Body of pancreas (tissue), 4 donors: ENCODE results near the gene PCSK6. TPM values are rescaled to one million over a fixed set of nuclear protein-coding genes. Genes with fewer than 3 reads are reported as not detected.

Source experiments
- ATAC-seq: fragments of 150-250 bp; one replicate; pipeline ENCODE4 v1.9.1; 2016
- DNase-seq, 4 donors: peaks; one replicate each; pipeline ENCODE4 v3.0.0-alpha.2; 2019
- H3K27ac ChIP-seq, 4 donors: fragments of 200-600 bp; sonication (generic); 1 replicate in 3 of 4; 2 replicates in 1 of 4; pipeline versions ENCODE4 v1.5.1 to v1.6.1; 2016 to 2019; ENCODE audit warnings: mild to moderate bottlenecking in 1 of 4, mixed read lengths in 1 of 4, moderate library complexity in 1 of 4
- H3K27me3 ChIP-seq, 2 donors: fragments of 200-600 bp; sonication (generic); one replicate each; pipeline ENCODE4 v1.6.0; 2016; ENCODE audit warnings: mild to moderate bottlenecking in 1 of 2
- H3K36me3 ChIP-seq, 2 donors: fragments of 200-600 bp; sonication (generic); replicated peaks in 1 of 2; 2 replicates each; pipeline ENCODE4 v1.5.1; 2016; ENCODE audit warnings: low read depth in 2 of 2; ENCODE audit not compliant: insufficient read depth in 1 of 2
- H3K4me1 ChIP-seq: fragments of 200-600 bp; sonication (generic); one replicate; pipeline ENCODE4 v1.6.0; 2016
- H3K4me3 ChIP-seq, 2 donors: fragments of 200-600 bp; sonication (generic); 1 replicate in 1 of 2; 2 replicates in 1 of 2; pipeline ENCODE4 v1.5.1; 2016 to 2019
- H3K9me3 ChIP-seq, 3 donors: fragments of 200-600 bp; sonication (generic); 1 replicate in 2 of 3; 2 replicates in 1 of 3; pipeline ENCODE4 v1.5.1; 2016
- POLR2A ChIP-seq, 3 donors: fragments of 450-650 bp; IDR thresholded peaks; one replicate each; pipeline ENCODE4 v1.6.1; 2016; ENCODE audit warnings: antibody characterized with exemption in 3 of 3, mild to moderate bottlenecking in 2 of 3
- WGBS, 2 donors: methylation state at CpG; one replicate each; pipeline ENCODE4 v1.1.5; 2017; 5-methylcytosine and 5-hydroxymethylcytosine counted together
- intact Hi-C: fragments of 100-400 bp; cut with DNase I; formaldehyde crosslinking; loops from one replicate; pipeline ENCODE4 v1.15.1; 2023
- total RNA-seq, 2 donors: library from RNA; depleted of rRNA; stranded (reverse); fragments of >200 nt; gene quantifications; one replicate each; pipeline ENCODE4 v1.1.0, GENCODE V29; 2016
- TF ChIP-seq, protein P1 (sequence below), 7 experiments: fragments of 450-650 bp in 4 of 7; fragments of 200-600 bp in 3 of 7; sonication (generic) in 3 of 7; IDR thresholded peaks; one replicate each; pipeline ENCODE4 v1.5.1; 2016 to 2019; ENCODE audit warnings: antibody characterized with exemption in 7 of 7

The PCSK6 gene
- total RNA-seq, 2 donors from 2014 or later: 8.9 to 10.1 TPM

- TF ChIP-seq, protein P1, sequence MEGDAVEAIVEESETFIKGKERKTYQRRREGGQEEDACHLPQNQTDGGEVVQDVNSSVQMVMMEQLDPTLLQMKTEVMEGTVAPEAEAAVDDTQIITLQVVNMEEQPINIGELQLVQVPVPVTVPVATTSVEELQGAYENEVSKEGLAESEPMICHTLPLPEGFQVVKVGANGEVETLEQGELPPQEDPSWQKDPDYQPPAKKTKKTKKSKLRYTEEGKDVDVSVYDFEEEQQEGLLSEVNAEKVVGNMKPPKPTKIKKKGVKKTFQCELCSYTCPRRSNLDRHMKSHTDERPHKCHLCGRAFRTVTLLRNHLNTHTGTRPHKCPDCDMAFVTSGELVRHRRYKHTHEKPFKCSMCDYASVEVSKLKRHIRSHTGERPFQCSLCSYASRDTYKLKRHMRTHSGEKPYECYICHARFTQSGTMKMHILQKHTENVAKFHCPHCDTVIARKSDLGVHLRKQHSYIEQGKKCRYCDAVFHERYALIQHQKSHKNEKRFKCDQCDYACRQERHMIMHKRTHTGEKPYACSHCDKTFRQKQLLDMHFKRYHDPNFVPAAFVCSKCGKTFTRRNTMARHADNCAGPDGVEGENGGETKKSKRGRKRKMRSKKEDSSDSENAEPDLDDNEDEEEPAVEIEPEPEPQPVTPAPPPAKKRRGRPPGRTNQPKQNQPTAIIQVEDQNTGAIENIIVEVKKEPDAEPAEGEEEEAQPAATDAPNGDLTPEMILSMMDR (IDR thresholded peaks at IDR 0.05): no peak
- TF ChIP-seq POLR2A (IDR thresholded peaks at IDR 0.05): no peak
- H3K27me3 ChIP-seq: no peaks in the 10 kb centered on the region
- H3K4me3 ChIP-seq: no peak overlapping the region
- H3K36me3 ChIP-seq: no peaks in the 10 kb centered on the region
- intact Hi-C loops: no loop called here
- no peaks in the 10 kb centered on the region for H3K9me3 ChIP-seq
- WGBS, 2 donors: 86 to 88% methylated on average over 14 of the region's 14 CpGs
- DNase-seq: no peak
- ATAC-seq: no peak
- H3K27ac ChIP-seq: no peak overlapping the region
- H3K4me1 ChIP-seq: peaks cover 4% of the 10 kb centered on the region
These were observed 10.7 kb downstream of the PCSK6 start for GRCh38 chr15:101478701-101479341.

DNA sequence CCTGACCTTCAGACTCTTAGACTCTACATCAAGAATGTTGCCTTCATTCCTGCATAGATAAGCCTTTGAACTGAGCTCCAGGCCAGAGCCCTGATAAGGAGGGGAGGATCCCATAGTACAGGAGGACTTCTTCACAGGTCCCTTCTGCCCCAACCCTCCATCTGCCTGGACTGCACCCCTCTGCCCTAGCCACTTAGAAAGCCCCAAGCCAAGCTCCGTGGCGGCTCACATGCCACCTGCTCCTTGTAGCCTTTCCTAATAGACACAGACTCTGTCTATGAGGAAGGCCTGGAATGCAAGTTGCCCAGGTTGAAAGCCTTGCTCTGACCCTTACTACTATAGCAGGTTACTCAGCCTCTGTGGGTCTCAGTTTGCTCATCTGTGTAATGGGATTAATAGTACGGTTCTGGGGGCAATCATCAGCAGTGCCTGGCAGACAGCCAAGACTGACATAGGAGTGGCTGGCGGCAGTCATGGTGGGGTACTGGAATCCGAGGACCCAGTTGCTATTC, 11.6 kb downstream of the PCSK6 start:
- WGBS, 2 donors: 89 to 94% methylated on average over 4 to 5 of the region's 5 CpGs
- Histone ChIP-seq H3K9me3 (no peaks in the 10 kb centered on the region), H3K36me3 (no peaks in the 10 kb centered on the region), H3K27me3 (no peaks in the 10 kb centered on the region), H3K4me3 (no peak overlapping the region), H3K27ac (no peak overlapping the region), H3K4me1 (peaks cover 4% of the 10 kb centered on the region)
- DNase-seq (no peak), ATAC-seq (no peak)
- intact Hi-C loops: no loop called here
- TF ChIP-seq, protein P1 (IDR thresholded peaks at IDR 0.05): no peak
- no peak for TF ChIP-seq POLR2A (IDR thresholded peaks at IDR 0.05)

- TF ChIP-seq POLR2A (IDR thresholded peaks at IDR 0.05): no peak
- TF ChIP-seq, protein P1 (IDR thresholded peaks at IDR 0.05): no peak
- Histone ChIP-seq H3K4me1 (peaks cover 4% of the 10 kb centered on the region), H3K27ac (no peak overlapping the region), H3K36me3 (no peaks in the 10 kb centered on the region), H3K4me3 (no peak overlapping the region), H3K9me3 (no peaks in the 10 kb centered on the region), H3K27me3 (no peaks in the 10 kb centered on the region)
- DNase-seq (no peak), ATAC-seq (no peak)
- intact Hi-C loops: no loop called here
- 86% methylated on average over 10 of the region's 10 CpGs for WGBS, 2 donors
These were observed 12.8 kb downstream of the PCSK6 start for GRCh38 chr15:101476756-101477155.

DNA sequence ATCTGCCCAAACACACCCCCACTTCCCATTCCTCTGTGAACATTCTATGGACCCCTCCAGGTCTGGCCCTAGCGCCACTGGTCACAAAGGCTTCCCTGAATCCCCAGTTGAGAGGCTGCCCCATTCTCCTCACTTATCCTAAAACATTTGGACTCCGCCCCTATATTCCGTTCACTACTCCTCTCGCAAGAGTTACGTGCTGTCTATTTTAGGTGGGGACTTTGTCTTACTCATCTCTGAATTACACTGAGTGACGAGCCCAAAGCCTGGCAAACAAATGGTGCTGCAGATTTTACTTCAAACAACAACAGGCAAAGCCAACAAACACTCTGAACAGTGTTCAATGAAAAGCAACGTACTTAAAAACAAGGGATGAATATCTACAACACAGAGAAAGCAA, 14.5 kb downstream of the PCSK6 start:
- DNase-seq (no peak), ATAC-seq (no peak)
- intact Hi-C loops: no loop called here
- peaks cover 4% of the 10 kb centered on the region for H3K4me1 ChIP-seq
- TF ChIP-seq, protein P1 (IDR thresholded peaks at IDR 0.05): no peak
- TF ChIP-seq POLR2A (IDR thresholded peaks at IDR 0.05): no peak
- H3K9me3 ChIP-seq: no peaks in the 10 kb centered on the region
- no peak overlapping the region for H3K4me3 ChIP-seq
- H3K27me3 ChIP-seq: no peaks in the 10 kb centered on the region
- no peaks in the 10 kb centered on the region for H3K36me3 ChIP-seq
- no peak overlapping the region for H3K27ac ChIP-seq
- 87 to 91% methylated on average over 7 of the region's 7 CpGs for WGBS, 2 donors

DNA sequence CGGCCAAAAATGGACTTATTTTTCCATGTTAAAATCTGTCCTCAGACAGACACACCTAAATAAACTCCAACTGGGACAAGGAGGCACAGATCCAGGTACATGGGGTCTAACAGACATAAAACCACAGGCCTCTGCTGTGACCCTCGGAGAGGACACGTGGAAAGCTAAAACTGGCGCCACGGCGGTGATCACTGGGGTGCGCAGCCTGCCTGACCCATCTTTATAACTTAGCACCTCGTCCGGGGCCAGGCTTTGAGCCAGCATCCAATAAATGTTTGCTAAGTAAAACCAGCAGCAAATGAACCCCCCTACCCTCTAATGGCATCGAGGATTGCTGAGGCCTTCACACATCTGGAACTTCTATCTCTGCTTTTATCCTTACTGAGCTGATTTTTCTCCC, 15.3 kb downstream of the PCSK6 start:
- no peak overlapping the region for H3K27ac ChIP-seq
- no peaks in the 10 kb centered on the region for H3K9me3 ChIP-seq
- peaks cover 4% of the 10 kb centered on the region for H3K4me1 ChIP-seq
- no peak for TF ChIP-seq POLR2A (IDR thresholded peaks at IDR 0.05)
- TF ChIP-seq, protein P1 (IDR thresholded peaks at IDR 0.05): no peak
- 84 to 94% methylated on average over 10 of the region's 10 CpGs for WGBS, 2 donors
- no peak overlapping the region for H3K4me3 ChIP-seq
- no peaks in the 10 kb centered on the region for H3K27me3 ChIP-seq
- DNase-seq (no peak), ATAC-seq (no peak)
- H3K36me3 ChIP-seq: no peaks in the 10 kb centered on the region
- intact Hi-C loops: no loop called here
